ENCODE data around the gene RTL10. TPM values are rescaled to one million over a fixed set of nuclear protein-coding genes. Genes with fewer than 3 reads are reported as not detected.

The RTL10 gene
- total RNA-seq, 8 experiments from 2014 or later: 10.5 to 13.9 (median 12.6) TPM

DNA sequence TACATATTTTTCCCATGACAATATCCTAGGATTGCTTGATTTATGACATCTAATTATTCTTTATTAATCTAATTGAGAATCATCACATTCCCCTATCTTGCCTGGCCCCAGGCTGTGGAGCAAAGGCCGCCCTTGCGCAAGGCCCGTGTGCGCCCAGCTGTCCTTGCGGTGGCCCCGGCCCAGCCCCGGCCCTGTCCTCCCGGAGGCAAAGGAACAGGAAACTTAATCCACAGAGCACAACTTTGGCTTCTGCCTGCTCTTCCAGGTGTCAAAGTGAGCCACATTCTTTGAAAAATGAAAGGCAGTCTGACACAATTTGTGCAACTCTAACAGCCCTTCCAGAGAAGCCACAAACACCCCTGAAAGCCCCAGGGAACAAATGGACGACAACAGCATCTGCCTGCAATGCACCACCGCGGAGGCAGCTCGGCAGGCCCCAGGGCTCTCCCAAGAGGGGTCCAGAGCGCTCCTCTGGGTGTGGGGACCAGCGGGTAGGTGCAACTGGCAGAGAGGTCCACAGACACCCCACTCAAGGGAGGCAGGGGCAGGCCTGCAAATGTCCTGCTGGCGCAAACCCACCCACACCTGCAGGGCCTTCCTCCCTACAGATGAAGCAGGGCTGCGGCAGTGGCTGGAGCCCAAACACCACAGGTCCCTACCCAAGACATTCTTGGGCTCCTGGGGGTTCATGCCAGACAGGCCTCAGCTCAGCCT, 30.3 kb downstream of the RTL10 start:
- no peak for ATAC-seq (replicated peaks in 6 of 8)
- Histone ChIP-seq H3K4me1 (replicated peaks in 1 of 2) (no peaks in the 10 kb centered on the region), H3K4me3 (no peak overlapping the region), H3K27ac (peak overlapping the region; percentile 27 to 51)
- WGBS, 10 experiments: 88 to 100% (median 97%) methylated on average over 1 to 6 of the region's 16 CpGs; no CpG with 5 or more reads in 4 of the 10 experiments
- in situ Hi-C loops (cut with MboI; ENCODE audit: low pct_unique_long_range_greater_than_20kb in 2 of 9, low sequenced_read_pairs in 9 of 9, unreplicated experiment in 9 of 9): no loop called here

DNA sequence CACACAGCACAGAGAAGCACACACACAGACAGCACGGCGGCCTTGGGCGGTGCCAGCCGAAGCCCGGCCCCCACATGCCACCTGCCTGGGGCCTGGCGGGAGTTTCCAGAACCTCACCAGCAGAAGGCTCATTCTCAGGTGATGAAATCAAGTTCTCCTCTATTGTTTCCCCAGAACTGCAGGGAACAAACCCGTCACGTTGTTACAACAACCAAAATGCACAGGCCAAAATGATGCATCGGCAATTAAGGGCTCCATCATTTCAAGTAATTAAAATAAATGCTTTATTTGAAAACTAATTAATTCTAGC, 30.8 kb downstream of the RTL10 start:
- 87 to 95% (median 92%) methylated on average over 2 to 9 of the region's 9 CpGs; no CpG with 5 or more reads in 4 of the 10 experiments for WGBS, 10 experiments
- ATAC-seq (replicated peaks in 6 of 8): no peak
- no peaks in the 10 kb centered on the region for H3K4me1 ChIP-seq (replicated peaks in 1 of 2)
- H3K4me3 ChIP-seq: no peak overlapping the region
- peak overlapping the region in 1 of 2 donors; percentile 51 for H3K27ac ChIP-seq
- in situ Hi-C loops (cut with MboI; ENCODE audit: low pct_unique_long_range_greater_than_20kb in 2 of 9, low sequenced_read_pairs in 9 of 9, unreplicated experiment in 9 of 9): no loop called here

- WGBS, 10 experiments: 20 to 97% (median 81%) methylated on average over 1 to 6 of the region's 11 CpGs; no CpG with 5 or more reads in 5 of the 10 experiments
- no peaks in the 10 kb centered on the region for H3K4me1 ChIP-seq (replicated peaks in 1 of 2)
- no peak for ATAC-seq (replicated peaks in 6 of 8)
- in situ Hi-C loops (cut with MboI; ENCODE audit: low pct_unique_long_range_greater_than_20kb in 2 of 9, low sequenced_read_pairs in 9 of 9, unreplicated experiment in 9 of 9): no loop called here
- no peak overlapping the region for H3K27ac ChIP-seq
- H3K4me3 ChIP-seq: no peak overlapping the region
Measured at GRCh38 chr22:19823191-19823901, 31.3 kb downstream of the RTL10 start.

DNA sequence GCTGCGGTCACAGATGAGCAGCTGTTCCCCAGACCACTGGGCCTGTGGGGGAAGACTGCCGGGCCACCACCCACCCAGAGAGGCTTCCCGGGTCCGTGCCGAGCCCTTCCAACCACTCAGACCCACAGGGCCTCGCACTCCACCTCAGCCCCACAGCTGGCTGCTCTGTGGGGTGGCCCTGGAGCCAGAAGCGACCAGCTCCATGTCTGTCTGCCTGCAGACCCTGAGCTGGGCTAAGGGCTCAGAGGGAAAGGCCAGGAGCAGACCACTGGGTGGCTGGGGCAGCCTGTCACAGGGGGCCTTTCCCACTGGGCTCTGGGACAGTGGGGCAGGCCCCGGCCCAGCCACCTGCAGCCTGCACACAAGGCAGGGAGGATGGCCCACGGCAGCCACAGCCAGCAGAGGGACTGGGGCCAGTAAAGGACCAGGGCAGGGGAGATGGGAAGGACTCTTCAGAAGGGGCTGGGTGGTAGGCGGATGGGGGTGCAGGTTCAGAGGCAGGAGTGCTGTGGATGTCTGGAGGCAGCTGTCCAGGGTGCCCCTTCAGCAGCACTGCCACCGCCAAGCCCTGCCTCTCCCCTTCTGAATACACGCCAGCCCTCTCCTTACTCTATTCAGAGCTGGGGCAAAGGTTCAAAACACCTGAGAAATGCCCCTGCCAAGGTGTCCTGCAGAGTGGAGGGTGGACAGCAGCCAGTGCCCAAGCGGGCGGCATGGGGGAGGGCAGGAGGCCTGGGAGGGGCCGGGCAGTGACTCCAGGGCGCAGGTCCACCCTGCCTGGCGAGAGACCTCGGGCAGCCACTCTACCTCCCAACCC, 32.2 kb downstream of the RTL10 start:
- WGBS, 10 experiments: 93 to 100% (median 93%) methylated on average over 2 to 3 of the region's 18 CpGs; no CpG with 5 or more reads in 7 of the 10 experiments
- H3K4me1 ChIP-seq (replicated peaks in 1 of 2): no peaks in the 10 kb centered on the region
- no peak for ATAC-seq (replicated peaks in 6 of 8)
- in situ Hi-C loops (cut with MboI; ENCODE audit: low pct_unique_long_range_greater_than_20kb in 2 of 9, low sequenced_read_pairs in 9 of 9, unreplicated experiment in 9 of 9): no loop called here
- no peak overlapping the region for H3K4me3 ChIP-seq
- no peak overlapping the region for H3K27ac ChIP-seq

GRCh38 chr22:19821523-19822300, 33.0 kb downstream of the RTL10 start:
- in situ Hi-C loops (cut with MboI; ENCODE audit: low pct_unique_long_range_greater_than_20kb in 2 of 9, low sequenced_read_pairs in 9 of 9, unreplicated experiment in 9 of 9): no loop called here
- no peak overlapping the region for H3K27ac ChIP-seq
- H3K4me3 ChIP-seq: no peak overlapping the region
- WGBS, 10 experiments: 89 to 94% methylated on average over 4 to 8 of the region's 20 CpGs; no CpG with 5 or more reads in 8 of the 10 experiments
- no peaks in the 10 kb centered on the region for H3K4me1 ChIP-seq (replicated peaks in 1 of 2)
- ATAC-seq (replicated peaks in 6 of 8): peak in 1 of 8 experiments; percentile 40

DNA sequence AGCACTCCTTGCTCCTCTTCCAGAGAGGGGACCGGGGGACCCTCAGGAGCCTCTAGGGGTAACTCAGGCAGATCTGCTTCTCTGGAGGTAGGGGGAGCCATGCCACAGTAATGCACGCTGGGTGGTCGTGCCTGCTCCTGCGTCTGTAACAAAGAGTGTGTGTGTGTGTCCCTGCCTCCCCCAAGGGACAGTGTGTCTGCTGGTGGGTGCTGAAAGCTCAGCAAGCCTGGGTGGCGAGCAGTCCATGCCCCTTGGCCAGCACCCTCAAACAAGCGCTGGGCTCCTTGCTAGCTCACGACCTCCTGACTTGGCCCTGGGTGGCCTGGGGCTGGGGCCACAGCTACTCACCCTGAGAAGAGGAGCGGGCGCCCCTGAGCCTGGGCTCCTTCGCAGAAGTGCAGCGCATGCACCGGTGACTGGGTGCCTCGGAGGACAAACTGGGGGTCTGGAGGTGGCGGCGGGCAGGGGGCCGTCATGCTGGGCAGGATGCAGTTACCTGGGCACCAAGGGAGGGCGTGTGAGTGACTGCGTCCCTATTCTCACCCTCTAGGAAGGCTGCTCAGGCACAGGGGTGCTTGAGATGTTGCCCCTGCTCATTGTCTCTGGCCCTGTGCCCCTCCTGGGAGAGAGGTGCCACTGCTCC, 33.7 kb downstream of the RTL10 start:
- WGBS, 10 experiments: 100% methylated on average over 1 to 2 of the region's 18 CpGs; no CpG with 5 or more reads in 7 of the 10 experiments
- ATAC-seq (replicated peaks in 6 of 8): no peak
- Histone ChIP-seq H3K4me3 (no peak overlapping the region), H3K4me1 (replicated peaks in 1 of 2) (no peaks in the 10 kb centered on the region), H3K27ac (peak overlapping the region in 1 of 2 donors; percentile 3)
- in situ Hi-C loops (cut with MboI; ENCODE audit: low pct_unique_long_range_greater_than_20kb in 2 of 9, low sequenced_read_pairs in 9 of 9, unreplicated experiment in 9 of 9): no loop called here

DNA sequence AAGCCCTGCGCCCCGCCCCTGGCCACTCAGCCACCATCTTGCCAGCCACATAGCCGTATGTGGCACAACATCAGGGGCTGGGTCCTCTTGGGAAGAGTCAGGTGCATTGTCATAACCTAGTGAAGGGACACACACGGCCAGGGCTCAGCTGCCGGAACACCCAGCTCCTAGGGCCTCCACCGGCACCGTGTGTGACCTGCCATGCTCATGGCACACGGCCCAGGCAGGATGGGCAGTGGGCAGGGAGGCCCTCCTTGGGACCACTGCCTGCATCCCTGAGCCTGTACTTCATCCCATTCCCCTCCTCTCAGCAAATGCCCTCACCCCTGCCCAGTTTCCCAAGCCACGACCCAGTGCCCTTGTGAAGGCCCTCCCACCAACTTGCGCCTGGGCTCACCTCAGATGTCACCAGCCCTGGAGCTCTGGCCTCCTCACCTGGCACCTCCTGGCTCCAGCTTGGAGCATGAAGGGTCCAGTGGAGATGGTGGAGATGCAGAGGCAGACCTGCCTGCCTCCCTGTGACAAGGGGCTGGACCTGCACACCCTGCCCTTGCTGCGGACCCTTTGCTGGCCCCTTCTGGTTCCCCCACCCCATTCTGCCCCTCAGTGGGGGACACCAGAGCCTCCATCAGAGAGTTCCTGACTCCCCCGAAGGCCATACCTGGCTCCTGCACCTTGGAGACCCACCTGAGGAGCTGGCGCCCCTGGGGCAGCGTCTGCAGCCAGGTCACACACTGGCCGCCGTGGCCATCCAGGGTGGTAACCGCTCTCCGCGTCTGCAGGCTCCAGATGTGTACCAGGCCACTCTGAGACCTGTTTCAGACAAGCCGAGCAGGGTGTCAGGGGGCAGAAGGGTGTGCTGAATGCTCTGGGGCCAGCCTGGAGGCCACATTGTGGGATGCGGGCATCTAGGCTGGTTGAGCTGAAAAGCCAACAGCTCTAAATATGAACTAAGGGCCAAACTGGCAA, 34.5 kb downstream of the RTL10 start:
- H3K4me1 ChIP-seq (replicated peaks in 1 of 2): no peaks in the 10 kb centered on the region
- no peak overlapping the region for H3K27ac ChIP-seq
- no peak for ATAC-seq (replicated peaks in 6 of 8)
- no peak overlapping the region for H3K4me3 ChIP-seq
- 80 to 100% (median 98%) methylated on average over 1 to 4 of the region's 21 CpGs; no CpG with 5 or more reads in 6 of the 10 experiments for WGBS, 10 experiments
- in situ Hi-C loops (cut with MboI; ENCODE audit: low pct_unique_long_range_greater_than_20kb in 2 of 9, low sequenced_read_pairs in 9 of 9, unreplicated experiment in 9 of 9): no loop called here

DNA sequence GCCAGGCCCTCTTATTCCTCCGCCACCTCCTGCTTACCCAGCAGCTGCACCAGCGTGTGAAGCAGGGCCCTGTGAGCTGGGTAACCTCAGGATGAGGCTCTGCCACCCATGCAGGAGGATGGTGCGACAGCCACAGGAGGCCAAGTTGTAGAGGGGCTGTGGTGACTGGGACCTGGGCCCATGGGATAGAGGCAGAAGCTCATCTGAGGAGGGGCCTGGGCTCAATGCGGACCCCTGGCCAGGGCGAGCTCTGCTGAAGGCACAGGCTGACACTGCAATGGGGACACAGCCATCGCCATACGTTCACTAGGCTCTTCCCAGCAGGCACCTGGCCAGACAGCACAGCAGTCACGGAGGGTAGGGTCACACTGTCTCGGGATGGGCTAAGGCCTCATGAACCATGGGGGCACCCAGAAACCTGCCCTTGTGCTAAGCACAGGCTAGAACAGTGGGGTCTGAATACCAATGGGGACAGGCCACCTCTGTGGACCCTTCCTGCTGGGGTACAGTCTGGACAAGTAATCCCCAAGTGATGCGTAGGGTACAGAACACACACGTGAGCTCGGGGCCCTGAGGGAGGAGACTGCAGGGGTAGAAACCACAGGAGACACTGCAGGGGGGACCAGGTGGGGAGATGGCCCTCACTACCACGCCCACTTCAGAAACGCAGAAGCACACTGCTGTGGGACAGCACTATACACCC, 35.3 kb downstream of the RTL10 start:
- Histone ChIP-seq H3K4me3 (no peak overlapping the region), H3K4me1 (replicated peaks in 1 of 2) (no peaks in the 10 kb centered on the region), H3K27ac (peak overlapping the region in 1 of 2 donors; percentile 37)
- no peak for ATAC-seq (replicated peaks in 6 of 8)
- in situ Hi-C loops (cut with MboI; ENCODE audit: low pct_unique_long_range_greater_than_20kb in 2 of 9, low sequenced_read_pairs in 9 of 9, unreplicated experiment in 9 of 9): no loop called here
- 80 to 100% (median 100%) methylated on average over 1 to 6 of the region's 14 CpGs; no CpG with 5 or more reads in 6 of the 10 experiments for whole genome bisulfite sequencing, 10 experiments

GRCh38 chr22:19818324-19819207, 36.1 kb downstream of the RTL10 start:
- in situ Hi-C loops (cut with MboI; ENCODE audit: low pct_unique_long_range_greater_than_20kb in 2 of 9, low sequenced_read_pairs in 9 of 9, unreplicated experiment in 9 of 9): no loop called here
- Histone ChIP-seq H3K27ac (peak overlapping the region in 1 of 2 donors; percentile 37), H3K4me3 (no peak overlapping the region), H3K4me1 (replicated peaks in 1 of 2) (no peaks in the 10 kb centered on the region)
- WGBS, 10 experiments: 20 to 100% (median 93%) methylated on average over 1 to 6 of the region's 17 CpGs; no CpG with 5 or more reads in 6 of the 10 experiments
- ATAC-seq (replicated peaks in 6 of 8): no peak

- Histone ChIP-seq H3K27ac (peak overlapping the region in 1 of 2 donors; percentile 11), H3K4me3 (no peak overlapping the region), H3K4me1 (replicated peaks in 1 of 2) (no peaks in the 10 kb centered on the region)
- in situ Hi-C loops (cut with MboI; ENCODE audit: low pct_unique_long_range_greater_than_20kb in 2 of 9, low sequenced_read_pairs in 9 of 9, unreplicated experiment in 9 of 9): no loop called here
- WGBS, 10 experiments: 60 to 94% (median 89%) methylated on average over 1 to 6 of the region's 14 CpGs; no CpG with 5 or more reads in 7 of the 10 experiments
- ATAC-seq (replicated peaks in 6 of 8): no peak
Measured at GRCh38 chr22:19816372-19817119, 38.1 kb downstream of the RTL10 start.
